ENCODE data around the gene KDM5A.

KDM5A gene

DNA sequence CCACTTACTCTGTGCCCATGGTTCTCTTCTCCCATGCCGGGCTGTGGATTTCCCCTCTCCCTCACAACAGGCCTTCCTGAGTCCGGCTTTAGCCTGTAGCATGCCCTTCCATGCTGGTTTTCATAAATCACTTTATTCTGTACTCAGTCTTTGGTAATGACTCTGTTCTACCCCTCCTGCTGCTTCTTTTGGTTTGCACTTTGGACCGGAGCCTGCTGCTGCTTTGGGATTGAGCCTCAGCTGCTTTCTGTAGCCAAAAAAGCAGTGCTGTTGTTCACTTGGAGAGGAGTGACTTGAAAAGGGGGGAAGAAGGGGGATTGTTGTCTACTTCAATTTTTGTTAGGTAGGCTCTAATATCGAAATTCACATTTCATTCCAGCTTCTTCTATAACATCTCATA is 118.0 kb downstream of the KDM5A start:
- DNase-seq: no peak

DNA sequence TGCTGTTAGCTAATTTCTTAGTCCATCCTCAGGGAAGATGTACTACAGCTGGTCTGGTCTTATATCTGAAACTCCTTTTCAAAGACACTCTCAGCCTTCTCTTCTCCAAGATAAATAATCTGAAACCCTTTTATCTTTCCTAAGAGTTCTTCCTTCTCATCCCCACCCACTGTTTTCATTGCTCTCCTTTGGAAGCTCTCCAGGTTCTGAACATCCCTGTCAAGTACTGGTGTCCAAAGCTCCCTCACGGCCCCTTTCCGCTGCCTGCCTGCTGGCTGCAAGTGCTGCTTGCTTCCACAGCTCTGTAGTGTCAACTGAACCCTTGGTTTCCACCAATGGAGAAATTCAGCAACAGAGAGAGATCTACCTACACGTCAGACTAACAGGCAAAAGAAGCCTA is 119.9 kb downstream of the KDM5A start:
- DNase-seq: no peak

DNA sequence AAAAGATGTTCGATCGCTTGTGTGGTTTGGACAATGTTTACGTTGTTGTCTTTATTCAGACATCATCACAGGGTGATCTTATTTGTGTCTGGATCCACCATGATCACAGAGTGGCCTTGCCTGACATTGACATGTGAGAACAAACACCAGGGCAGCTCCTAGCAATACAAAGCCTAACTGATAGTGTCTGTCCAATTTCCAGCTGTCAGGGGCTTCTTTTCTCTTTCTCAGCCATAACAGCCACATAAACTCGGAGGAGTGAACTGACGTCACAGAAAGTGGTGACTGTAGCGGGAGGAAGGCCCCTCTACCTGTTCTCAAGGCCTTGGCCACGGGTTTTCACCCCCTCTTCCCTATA is 120.7 kb downstream of the KDM5A start:
- DNase-seq: no peak

DNA sequence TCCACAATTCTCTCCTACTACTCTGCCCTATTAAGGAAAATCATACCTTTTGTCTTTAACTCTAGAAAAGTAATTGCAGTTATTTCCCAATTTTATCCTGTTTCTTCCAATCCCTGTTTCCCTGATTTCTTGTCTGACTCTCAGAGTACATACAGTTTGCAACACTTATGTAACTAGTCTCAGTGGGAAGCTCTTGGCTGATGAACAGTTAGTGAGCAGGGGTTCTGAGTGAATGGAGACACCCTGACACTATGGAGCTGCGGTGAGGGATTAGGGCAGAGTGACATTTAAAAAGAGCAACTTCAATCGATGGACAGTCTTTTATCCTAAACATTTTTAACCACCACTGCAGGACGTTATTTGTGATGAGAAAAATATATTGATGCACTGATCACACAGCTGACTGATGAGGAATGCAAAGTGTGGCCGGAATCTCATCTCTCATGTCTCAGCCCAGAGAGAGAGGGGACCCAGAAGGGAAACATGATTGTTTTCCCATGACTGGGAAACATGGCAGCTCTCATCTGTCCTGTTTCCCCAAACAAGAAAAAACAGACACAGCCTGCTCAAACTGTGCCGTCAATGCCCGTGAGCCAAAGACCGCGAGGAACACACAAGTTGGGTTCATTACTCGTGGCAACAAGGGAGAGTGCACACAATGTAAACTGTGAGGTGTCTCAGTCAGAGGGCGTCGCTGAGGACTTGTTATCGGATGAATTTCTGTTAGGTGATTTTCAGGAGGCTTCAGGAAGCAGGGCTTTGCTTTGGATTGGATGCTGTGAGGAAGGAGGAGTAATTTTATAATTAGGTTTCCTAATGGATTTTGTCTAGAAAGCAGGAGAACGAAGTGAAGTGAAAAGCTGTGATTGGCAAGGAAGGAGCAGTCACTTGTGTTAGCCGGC is 121.3 kb downstream of the KDM5A start:
- DNase-seq: no peak

GRCh38 chr12:265096-265495 is 124.0 kb downstream of the KDM5A start:
- DNase-seq: no peak

DNA sequence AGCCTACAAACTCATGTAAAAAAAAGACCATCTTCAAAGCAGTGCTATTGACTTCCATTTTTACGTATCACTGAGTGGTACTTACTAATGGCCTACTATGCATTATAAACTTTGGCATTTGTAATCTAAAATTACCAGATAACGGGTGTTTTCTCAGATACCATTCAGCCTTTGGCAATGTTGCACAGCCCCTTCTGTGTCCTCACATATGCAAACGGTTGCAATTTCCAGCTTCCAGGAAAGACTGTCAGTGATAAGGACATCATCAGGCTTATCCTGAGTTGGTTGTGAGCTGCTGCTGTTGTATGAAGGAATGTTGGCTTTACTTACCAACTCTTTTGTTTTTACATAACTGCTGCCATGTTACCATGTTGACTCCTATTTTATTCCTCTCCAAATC is 124.9 kb downstream of the KDM5A start:
- no peak for DNase-seq

DNA sequence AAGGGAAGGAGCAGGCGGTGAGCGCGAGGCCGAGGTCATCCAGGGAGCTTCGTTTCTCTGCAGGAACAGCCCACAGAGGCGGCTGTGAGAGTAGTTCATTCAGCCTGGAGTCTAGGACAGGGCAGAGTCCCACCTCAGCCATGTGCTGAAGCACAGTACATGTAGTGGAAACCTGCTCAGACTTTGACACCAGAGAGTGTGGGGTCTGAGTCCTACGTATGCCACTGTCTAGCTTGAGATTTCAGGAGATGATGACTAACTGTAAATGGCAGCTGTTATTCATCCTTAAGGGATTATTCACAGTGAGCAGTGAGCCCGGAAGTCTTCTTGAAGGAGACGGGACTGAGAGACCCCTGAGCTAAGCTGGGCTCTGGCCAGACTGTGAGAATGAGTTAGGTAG is 125.5 kb downstream of the KDM5A start:
- no peak for DNase-seq

- no peak for DNase-seq
These were observed 126.3 kb downstream of the KDM5A start, which contains the start of gene SLC6A13 for GRCh38 chr12:262817-263216. TSS of gene SLC6A13 (minus strand) at chr12:262836. CDS start at chr12:260052, 2,784 bp downstream.

- no peak for DNase-seq
These were observed 127.0 kb downstream of the KDM5A start for GRCh38 chr12:262113-262512.

- DNase-seq: no peak
These were observed 131.4 kb downstream of the KDM5A start for GRCh38 chr12:257521-258321.

DNA sequence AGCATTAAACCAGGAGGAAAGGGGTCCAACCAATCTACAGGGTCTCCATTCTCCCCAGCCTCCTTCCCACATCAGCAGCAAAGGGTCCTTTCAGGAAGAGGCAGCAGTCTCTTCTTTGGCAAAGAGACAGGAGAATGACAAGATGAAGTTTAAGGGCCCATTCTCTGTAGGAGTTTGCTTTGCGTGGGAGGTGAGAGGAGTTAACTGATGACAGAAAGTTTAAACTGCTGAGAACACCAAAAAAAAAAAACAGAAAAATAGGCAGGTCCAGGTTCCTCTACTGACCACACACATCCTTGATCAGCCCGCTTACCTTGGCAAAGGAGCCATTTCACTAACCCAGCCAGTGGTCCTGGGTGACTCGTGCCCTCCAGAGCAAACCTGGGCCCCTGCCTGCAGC is 132.2 kb downstream of the KDM5A start:
- DNase-seq: no peak

DNA sequence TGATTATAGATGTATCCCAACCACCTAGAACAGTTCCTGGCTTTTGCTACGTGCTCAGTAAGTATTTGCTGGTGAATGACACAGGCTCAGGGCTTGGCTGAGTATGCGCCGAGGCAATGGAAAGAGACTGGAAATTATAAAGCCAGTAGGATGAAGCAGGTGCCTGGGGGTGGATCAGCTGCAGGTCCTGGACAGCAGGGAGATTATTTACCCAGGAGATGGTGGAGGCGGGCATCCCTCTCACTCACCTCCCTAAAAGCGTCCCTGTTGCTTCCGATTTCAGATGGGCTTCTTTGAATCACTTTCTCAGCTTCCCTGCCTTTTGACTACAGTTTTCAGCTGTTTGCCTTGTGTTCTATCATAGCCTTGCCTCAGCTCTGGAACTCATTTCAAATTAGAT is 132.9 kb downstream of the KDM5A start:
- no peak for DNase-seq

GRCh38 chr12:254912-255311 is 134.2 kb downstream of the KDM5A start:
- DNase-seq: no peak

DNA sequence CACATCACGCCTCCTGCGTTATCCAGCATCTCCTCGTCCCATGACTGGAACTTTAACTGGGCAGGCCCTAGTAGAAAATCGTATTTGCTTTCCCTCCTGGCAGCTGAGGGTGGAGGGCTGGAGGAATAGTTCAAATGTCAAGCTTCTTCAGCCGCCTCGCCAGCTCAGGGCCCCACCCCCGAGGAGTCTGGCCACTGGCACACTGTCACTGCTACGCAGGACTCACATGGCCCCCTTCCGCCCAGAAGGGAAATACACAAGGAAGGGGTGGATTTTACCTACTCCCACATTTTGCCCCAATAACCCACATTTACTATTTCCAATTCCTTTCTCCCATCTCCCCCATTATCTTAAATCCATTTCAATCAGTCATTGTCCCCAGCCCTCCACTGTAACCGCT is 135.1 kb downstream of the KDM5A start:
- no peak for DNase-seq

GRCh38 chr12:253116-253831 is 135.8 kb downstream of the KDM5A start:
- DNase-seq: no peak

DNA sequence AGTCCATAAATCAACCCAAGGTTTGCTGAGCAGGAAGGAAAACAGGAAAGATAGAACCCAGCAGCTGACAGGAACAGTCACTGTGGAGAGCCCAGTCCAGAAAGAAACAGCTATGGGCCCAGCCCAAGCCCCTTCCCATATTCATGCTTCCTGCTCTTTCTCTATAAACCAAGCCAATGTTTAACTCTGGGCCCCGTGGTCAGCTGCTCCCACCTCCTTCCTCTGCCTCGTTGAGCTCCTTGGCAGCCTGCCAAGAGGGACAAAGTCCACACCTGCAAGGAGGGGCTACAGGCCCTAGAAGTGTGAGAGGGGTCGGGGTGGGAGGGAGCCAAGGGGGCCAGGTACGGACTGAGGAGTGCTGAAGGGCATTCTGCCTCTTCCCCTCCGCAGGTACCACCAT is 136.5 kb downstream of the KDM5A start:
- no peak for DNase-seq

DNA sequence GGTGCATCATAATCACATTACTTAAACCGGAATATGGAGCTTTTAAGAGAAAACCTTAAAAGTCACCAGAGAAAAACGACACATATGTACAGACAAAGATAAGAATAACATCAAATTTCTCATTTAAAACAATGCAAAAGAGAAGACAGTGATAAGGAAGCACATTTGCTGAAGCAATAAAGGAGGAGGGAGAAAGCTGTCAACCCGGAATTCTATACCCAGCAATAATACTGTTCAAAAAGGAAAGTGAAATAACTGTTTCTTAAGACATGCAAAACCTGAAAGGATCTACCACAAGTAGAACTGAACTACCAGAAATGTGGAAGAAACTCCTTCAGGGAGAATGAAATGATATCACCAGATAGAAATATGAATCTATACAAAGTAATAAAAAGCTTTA is 141.8 kb downstream of the KDM5A start:
- DNase-seq: no peak

DNA sequence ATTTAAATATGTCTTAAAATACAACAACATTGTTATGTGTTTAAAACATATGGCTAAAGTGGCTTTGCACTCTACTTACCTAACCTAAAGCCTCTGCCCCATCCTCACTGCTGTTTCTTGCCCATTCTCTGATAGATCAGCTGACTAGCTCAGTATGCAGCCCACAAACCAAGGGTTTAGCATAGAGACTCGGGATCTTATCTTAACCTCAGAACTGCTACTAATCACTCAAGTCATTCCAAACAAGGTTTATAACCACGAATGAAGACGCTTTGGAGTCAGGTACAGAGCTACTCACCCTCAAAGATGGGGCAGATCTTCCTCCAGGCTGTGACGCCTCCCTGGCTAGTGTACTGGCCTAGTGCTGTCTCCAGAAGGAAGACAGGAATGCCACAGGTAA is 145.7 kb downstream of the KDM5A start:
- no peak for DNase-seq

DNA sequence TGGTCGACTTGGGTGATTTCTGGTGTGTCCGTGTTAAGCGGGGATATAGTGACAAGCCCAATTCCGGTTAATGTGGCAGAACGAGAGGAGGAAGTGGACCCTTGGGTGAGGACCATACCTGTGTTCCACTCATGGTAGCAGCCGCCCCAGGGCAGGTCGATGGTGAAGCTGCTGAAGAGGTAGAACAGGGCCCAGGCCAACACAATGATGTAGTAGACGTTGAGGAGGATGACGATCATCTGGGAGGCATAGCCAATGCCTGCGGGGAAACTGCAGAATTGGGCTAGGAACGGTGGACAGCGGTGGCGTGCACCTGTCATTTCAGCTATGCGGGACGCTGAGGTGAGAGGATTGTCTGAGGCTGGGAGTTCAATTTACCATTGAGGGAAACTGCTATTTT is 146.6 kb downstream of the KDM5A start:
- DNase-seq: no peak

- no peak for DNase-seq
These were observed 147.9 kb downstream of the KDM5A start for GRCh38 chr12:241266-241665.

GRCh38 chr12:240566-240965 is 148.6 kb downstream of the KDM5A start:
- no peak for DNase-seq

DNA sequence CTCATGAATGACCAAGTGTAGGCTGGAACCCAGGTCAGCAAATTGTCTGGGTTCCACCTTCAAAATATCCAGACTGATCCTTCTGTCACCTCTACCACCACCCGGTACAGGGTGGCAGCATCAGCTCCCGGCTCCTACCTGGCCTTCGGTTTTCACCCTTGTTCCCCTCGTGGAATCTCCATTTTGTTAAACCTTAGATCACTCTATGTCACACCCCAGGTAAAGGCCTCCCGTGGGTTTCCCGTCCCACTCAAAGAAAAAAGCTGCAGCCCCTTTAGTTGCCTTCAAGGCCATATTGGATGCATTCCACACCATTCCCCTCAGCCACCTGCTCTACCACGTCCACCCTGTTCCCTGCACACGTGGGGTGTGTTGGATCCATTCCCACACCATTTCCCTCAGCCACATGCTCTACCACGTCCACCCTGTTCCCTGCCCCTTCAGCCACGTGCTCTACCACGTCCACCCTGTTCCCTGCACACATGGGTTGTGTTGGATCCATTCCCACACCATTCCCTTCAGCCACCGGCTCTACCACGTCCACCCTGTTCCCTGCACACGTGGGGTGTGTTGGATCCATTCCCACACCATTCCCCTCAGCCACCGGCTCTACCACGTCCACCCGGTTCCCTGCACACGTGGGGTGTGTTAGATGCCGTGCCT is 150.3 kb downstream of the KDM5A start:
- no peak for DNase-seq

DNA sequence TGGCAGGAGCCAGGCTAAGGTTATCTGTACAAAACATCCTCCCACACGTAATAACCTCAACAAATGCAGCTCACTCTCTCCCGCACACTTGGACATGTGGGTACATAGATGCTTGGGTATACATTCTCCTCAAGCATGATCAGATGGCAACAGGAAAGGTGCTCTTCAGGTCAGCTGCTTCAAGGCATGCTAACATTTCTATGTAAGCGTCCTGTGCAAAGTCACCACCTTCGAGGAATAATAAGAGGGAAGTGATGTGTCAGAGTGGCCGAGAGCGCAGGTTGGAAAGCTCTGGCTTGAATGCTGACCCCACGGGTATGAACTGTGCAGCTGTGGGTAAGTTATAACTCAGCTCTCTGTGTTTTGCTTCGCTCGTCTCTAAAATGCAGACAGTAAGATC is 151.0 kb downstream of the KDM5A start:
- DNase-seq: no peak

All from stimulated activated CD4-positive, alpha-beta T cell treated with anti-CD3 and anti-CD28 coated beads, Interleukin-4, amount 100 ng/mL, for 4 hours (primary cell).